GM12865 (cell line): Measurements from ENCODE around the gene TSPAN10.

Experiments used
- DNase-seq: peaks from one replicate; pipeline ENCODE4 v3.0.0; 2010; ENCODE audit warnings: low read depth
- H3K4me3 ChIP-seq: 2 replicates; pipeline ENCODE4 v1.5.1; 2011; ENCODE audit warnings: mild to moderate bottlenecking, low read depth, low read length, control low read depth
- TF ChIP-seq, protein P1 (sequence below): IDR thresholded peaks from 2 replicates; pipeline ENCODE4 v1.5.1; 2011; ENCODE audit warnings: low read length, control low read depth, low read depth, inconsistent platforms; ENCODE audit not compliant: insufficient read depth; ENCODE audit errors: missing control alignments

Gene TSPAN10

GRCh38 chr17:81636505-81637288, at the start of gene TSPAN10, which contains the start of gene NPLOC4:
Gene TSPAN10, plus strand, starts transcription at chr17:81637196. Its CDS starts 5,217 bp downstream, at chr17:81642413.
Gene NPLOC4, minus strand, starts transcription at chr17:81637112. Its CDS starts 182 bp downstream, at chr17:81636930.
- peak within 1 kb of the TSS; percentile 82 for H3K4me3 ChIP-seq
- peak; percentile 92 for DNase-seq
- TF ChIP-seq, protein P1, sequence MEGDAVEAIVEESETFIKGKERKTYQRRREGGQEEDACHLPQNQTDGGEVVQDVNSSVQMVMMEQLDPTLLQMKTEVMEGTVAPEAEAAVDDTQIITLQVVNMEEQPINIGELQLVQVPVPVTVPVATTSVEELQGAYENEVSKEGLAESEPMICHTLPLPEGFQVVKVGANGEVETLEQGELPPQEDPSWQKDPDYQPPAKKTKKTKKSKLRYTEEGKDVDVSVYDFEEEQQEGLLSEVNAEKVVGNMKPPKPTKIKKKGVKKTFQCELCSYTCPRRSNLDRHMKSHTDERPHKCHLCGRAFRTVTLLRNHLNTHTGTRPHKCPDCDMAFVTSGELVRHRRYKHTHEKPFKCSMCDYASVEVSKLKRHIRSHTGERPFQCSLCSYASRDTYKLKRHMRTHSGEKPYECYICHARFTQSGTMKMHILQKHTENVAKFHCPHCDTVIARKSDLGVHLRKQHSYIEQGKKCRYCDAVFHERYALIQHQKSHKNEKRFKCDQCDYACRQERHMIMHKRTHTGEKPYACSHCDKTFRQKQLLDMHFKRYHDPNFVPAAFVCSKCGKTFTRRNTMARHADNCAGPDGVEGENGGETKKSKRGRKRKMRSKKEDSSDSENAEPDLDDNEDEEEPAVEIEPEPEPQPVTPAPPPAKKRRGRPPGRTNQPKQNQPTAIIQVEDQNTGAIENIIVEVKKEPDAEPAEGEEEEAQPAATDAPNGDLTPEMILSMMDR, result no peak

- TF ChIP-seq, protein P1, result no peak
- no peak overlapping the region for H3K4me3 ChIP-seq
- no peak for DNase-seq
Observed at GRCh38 chr17:81589612-81590011, 47.4 kb upstream of the TSPAN10 start.

GRCh38 chr17:81590121-81590520, 46.9 kb upstream of the TSPAN10 start:
- DNase-seq, result no peak
- no peak overlapping the region for H3K4me3 ChIP-seq
- TF ChIP-seq, protein P1, result no peak

GRCh38 chr17:81591971-81592370, 45.0 kb upstream of the TSPAN10 start:
- TF ChIP-seq, protein P1, result no peak
- no peak overlapping the region for H3K4me3 ChIP-seq
- no peak for DNase-seq

- no peak for DNase-seq
- no peak overlapping the region for H3K4me3 ChIP-seq
- TF ChIP-seq, protein P1, result no peak
Observed at GRCh38 chr17:81593105-81593871, 43.7 kb upstream of the TSPAN10 start.

GRCh38 chr17:81599719-81600486, 37.1 kb upstream of the TSPAN10 start:
- DNase-seq, result no peak
- TF ChIP-seq, protein P1, result no peak
- H3K4me3 ChIP-seq, result no peak overlapping the region
